NCI-H1436 (cell line): Measurements from ENCODE around the gene SPARCL1.

Experiments used
- DNase-seq: peaks from one replicate; lab custom pipeline; 2025; lab: John Stamatoyannopoulos, UW

SPARCL1 gene

DNA sequence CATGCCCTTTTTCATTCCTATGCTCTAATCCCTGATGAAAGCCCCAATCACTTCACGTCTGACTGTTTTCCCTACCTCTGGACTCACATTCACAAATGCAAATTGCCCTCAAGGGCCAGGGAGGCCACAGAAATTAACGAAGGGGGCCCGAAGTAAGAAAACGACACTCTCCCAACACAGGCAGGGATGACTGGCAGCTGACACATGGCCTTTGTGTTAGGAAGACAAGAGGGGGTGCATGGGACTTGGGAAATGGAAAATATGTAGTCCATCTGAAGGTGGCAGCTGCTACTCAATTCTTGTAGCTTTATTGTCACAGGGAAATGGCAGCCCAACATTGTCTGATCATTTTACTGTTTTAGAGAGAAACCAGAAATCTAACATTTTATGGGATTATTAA lies 12.3 kb upstream of the SPARCL1 start:
- no peak for DNase-seq

GRCh38 chr4:87540146-87541058 lies 11.2 kb upstream of the SPARCL1 start:
- DNase-seq = no peak

DNA sequence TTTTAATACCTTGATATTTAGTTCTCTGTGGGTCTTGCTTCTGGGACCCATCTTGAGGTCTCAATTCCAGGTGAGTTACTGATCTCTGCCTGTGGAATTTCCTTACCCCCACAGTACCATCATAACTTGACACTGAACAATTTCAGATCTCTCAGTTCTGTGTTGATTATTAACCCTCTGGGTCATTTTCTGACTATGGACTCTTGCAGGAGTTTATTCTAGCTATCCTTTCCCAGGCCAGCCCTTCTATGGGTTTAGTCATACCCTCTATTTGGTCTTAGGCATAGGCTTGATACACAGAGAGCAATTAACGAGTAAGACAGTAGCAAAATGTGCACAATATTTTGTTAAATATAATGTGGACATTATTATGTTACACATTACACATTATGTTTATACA lies 3.7 kb upstream of the SPARCL1 start:
- no peak for DNase-seq

DNA sequence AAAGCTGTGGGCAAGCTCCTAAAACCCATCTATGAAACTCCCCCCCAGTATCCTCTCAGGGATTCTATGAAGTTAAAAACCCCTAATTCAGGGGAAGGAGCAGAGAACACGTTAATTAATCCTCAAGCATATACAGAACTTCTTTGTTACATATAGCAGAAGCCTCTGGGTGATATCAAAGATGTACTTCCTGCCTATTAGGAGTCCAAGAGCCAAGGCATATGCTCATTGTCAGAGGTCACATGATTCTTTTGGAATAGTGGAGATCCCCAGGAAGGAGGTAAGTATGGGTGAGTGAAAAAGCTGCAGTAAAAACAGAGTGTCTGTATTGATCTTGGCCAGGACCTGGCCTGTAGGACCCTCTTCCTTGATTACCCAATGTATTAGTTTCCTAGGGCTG lies 2.9 kb upstream of the SPARCL1 start:
- DNase-seq = no peak

DNA sequence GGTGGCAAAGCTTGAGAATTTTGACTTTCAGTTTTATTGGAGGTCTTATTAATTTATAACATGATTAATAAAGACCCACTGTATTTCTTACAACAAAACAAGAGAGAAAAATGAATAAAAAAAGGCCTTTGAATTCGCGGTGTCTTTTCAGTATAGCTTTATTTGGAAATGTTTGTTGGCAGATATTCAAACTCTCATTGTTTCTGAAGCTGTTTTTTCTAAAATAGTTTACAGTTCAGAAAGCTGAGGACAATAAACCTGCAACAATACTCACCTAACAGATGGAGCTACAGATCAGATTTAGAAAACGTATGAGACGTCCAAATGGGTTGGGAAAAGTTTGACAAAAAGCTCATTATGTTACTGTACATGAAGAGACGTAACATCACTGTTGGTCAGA lies 2.4 kb upstream of the SPARCL1 start:
- no peak for DNase-seq

DNA sequence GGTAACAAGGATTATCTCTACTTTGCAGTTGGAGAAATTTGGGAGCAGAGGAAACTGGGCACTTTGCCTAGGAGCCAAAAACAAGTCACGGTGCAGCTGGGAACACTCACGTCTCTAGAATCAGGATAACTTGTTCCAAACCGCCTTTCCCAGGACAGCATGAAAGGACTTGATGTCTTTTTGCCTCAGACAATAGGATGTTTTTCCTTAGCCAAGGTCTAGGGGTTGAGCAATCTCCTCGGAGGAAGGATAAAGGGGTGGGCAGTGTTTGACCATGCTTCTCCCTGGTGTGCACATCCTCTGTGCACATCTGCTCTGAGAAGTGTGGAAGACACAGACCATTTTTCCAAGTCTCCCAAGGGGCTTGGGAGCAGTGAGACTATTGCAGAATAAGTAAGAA lies 1.7 kb upstream of the SPARCL1 start:
- DNase-seq = no peak

DNA sequence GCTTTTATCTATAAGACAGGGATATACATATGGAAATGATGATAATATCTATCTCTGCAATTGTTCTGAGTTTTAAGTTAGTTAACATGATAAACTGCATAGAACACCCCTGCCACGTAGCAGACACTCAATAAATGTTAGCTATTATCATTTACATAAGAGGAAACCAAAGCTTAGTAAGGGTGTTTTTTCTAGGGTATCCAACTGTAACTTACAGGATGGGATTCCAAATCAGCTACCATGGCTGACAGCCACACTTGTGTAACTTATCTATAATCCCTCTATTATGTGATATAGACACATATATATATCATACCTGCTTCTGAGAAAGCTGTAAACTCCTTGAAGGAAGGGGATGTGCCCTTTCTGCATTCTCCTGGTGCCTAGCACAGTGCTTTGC lies 1.1 kb upstream of the SPARCL1 start:
- no peak for DNase-seq

GRCh38 chr4:87527431-87528220 lies 1.6 kb downstream of the SPARCL1 start:
- DNase-seq = no peak

DNA sequence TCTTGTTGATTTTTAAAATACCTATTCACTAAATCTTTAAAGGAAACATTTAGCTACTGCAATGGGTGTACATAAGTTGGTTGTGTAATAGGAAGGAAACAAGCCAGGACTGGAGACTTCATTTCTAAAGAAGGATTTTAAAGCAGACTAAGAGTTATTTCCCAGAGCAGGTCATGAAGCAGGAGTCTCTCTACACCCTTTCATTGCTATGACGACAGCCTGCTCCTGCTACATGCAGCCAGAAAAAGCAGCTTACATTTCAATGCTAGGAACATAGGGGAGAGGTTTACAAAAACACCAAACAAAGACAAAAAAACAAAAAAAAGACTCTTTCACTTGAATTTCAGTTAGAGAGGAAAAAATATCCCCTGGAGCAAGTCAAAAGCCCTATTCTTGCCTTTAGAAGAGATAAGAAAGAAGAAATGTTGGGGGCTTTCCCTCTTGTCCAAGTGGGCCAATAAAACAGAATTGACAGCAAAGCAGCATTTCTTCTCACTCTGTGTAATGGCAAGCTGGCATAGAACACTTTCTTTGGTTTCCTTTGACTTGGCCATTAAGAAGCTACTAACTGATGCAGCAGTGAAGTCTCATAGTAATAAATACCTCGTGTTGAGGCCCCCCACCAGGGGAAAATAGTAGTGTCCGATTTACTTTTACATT lies 3.4 kb downstream of the SPARCL1 start:
- no peak for DNase-seq

GRCh38 chr4:87524456-87524855 lies 4.7 kb downstream of the SPARCL1 start:
- DNase-seq = no peak

DNA sequence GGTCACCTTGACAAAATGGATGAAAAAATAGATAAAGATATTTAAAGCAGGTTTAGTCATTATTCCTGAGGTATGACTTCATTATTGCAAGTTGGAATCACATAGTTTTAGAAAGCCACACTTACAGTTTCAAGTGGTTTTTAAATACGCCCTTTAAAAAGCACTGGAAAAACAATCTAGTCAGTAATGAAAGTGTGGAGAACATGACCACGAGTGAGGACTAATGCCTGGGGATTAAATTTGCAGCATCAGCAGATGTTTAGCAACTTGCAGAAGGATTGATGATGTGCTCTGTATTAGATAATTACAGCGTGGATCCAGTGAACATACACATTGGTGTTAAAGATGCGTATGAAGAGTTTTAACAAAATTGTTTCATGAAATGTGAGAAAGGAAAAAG lies 5.9 kb downstream of the SPARCL1 start:
- DNase-seq = no peak

GRCh38 chr4:87521757-87522374 lies 7.3 kb downstream of the SPARCL1 start:
- DNase-seq = peak; percentile 76

DNA sequence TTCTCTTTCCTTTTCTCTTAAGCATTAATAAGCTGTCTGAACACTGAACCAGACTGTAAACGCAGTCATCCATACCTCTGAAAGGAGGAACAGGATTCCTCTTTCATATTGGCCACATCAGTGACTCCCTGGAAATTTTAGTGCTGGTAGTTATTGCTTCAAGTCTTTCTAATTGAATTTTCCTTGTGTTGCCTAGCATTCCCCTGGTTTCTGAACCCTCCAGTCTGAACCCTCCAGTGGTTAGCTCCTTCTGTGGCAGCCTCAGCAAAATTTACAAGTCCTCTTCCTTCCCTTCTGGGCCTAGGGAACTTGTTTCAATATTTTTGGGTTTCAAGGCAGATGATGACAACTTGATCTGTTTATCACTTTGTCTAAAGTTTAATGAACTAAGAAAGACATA lies 7.9 kb downstream of the SPARCL1 start:
- no peak for DNase-seq

GRCh38 chr4:87517621-87518020 lies 11.6 kb downstream of the SPARCL1 start:
- DNase-seq = no peak

DNA sequence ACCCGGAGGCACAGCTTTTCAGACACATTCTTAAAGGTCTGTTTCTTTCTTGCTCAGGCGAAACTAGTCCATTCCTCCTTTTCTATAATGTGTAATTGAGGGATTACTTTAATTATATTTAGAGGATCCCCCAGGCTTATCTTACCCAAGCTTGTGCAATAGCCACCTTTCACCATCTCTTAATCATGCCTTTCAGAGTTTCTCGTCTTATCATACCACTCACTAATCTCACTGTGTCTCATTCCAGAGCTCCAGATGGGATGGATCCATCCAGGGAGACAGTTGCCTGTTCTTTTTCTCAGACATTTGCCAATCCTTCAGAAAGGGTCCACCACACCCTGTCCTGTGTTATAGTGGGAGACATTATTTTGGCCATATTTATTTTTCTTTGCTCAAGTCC lies 12.5 kb downstream of the SPARCL1 start:
- DNase-seq = no peak

DNA sequence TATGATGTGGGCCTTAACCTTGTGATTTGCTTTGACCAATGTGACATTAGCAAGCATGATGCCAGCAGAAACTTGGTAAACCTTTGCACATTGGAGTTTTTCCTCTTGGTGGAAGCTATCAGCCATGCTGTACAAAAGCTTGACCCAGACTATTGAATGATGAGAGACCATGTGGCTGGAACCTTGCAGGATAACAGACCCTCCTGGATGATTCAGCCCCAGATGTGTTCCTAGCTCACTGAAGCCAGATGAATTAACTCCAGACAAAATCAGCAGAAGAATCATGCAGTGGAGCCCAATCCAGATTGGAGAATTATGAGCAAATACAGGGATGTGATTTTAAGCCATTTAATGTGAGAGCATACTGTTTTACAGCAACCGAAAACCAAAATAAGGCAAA lies 16.8 kb downstream of the SPARCL1 start:
- DNase-seq = no peak

DNA sequence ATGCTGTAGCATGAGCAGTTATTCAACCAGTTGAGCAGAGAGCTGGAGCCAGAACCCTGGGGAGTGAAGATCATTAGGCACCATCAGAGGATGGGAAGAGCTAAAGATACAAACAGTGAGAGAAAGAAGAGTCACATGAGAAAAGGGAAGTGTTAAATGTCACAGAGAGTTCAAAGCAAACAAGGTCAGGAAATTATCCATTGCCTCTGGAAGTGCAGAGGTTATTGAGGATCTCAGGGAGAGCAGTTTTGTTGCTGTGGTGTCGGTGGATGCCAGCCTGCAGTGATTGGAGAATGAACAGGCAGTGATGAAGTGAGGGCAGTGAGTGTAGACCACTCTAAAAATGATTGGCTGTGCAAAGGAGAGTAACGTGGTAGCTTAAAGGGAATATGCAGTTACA lies 17.7 kb downstream of the SPARCL1 start:
- no peak for DNase-seq

DNA sequence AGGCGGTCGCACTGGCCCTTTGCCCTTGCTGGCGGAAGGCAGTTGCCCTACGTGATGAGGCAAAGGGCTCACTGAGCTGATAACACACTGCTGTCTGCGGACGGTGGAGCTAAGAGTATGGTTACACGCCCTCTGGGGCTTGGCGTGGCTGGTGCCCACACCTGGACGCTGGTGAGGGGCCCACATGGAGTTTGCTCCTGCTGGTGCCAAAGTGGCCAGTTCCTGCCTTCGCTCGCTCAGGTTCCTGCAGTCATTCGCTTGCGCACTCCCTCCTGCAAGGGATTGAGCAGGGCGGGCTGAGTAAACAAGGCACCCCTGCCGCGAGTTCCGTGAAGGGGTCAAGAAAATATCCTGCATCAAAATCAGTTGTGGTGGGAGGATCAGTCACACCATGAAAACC lies 18.4 kb downstream of the SPARCL1 start:
- no peak for DNase-seq

DNA sequence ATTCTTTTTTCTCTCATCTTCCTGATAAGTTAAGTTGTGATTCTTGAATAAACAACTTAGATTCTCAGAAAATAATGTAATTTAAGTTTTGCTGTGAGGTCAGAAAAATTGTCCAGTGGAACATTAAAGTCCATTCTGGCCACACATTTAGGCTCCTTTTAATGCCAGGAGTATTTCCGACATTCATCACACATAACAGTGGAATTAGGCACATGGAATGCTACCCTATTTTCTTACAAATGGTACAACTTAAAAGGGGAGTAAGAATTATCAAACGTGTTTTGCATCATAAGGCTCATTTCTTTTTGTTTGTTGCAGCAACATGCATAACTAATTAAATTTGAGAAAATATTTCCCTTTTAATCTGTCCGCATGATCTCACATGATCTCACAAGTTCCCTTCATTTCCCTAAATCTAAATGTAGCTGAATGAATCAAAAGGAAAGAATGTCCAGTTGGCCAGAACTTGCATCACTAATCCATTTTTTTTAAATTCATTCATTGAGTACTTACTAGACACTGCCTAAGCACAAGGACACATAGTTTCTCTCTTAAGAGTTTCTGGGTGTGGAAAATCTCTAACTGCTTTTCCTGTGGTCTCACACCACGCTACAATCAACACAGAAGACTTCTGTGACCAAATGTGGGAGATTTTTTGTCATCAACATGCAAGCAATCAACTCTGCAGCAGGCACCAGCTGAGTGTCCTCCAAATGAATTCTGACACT lies 22.0 kb downstream of the SPARCL1 start:
- DNase-seq = no peak

DNA sequence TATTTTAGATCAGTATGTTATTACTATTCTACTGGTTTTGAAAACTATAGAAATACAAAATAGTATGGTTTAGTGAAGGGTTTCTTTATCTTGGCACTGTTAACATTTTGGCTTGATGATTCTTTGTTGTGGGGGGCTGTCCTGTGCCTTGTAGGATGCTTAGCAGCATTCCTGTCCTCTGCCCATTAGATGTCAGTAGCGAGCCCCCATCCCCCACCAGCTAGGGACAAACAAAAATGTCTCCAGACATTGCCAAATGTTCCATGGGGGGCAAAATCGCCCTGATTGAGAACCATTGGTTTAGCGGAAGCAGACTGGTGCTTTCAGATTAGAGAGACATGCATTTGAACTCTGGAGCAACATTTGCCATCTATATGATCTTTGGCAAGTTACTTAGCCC lies 23.3 kb downstream of the SPARCL1 start:
- DNase-seq = no peak

DNA sequence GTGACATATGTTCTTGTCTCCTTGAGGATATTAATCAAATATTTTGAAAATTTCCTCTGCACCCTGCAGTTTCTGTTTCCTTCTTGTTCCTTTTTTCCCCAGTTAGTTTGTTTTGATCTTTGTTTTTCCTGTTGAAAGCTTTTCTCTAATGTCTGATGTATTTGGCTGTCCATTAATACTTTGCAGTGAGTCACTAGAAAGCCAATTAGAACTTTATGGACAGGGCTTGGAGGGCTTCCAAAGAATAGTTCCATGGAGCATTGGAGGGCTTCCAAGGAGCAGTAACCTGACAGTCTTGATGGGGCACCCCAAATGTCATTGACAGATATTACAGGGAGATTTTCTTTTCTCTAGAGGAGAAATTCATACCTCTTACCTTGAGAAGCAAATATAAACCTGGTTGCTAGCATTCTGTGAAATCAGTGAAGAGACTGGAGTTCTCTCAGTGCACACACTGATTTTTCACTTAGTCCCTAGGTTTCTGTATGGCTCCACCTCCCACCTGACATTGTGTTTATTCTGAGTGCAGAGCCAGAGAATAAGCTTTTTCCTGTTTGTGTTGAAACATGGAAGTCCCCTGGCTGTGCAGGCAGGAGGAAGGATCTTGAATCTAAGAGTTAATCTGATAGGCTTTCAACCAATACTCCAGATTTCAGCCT lies 26.5 kb downstream of the SPARCL1 start:
- no peak for DNase-seq
